Diencephalon (tissue), 1 donor: ENCODE measurements around the gene TRIM75. TPM values are rescaled to one million over a fixed set of nuclear protein-coding genes. Genes with fewer than 3 reads are reported as not detected.

Experiments used
- small RNA-seq: library from RNA; depleted of rRNA; stranded (forward); fragments of <200 nt; gene quantifications from one replicate; pipeline ENCODE3, GENCODE V24; 2014
- total RNA-seq: library from RNA; depleted of rRNA; stranded (reverse); fragments of >200 nt; gene quantifications from one replicate; pipeline ENCODE4 v1.2.3, GENCODE V29; 2014

Gene TRIM75
- total RNA-seq, result not detected

DNA sequence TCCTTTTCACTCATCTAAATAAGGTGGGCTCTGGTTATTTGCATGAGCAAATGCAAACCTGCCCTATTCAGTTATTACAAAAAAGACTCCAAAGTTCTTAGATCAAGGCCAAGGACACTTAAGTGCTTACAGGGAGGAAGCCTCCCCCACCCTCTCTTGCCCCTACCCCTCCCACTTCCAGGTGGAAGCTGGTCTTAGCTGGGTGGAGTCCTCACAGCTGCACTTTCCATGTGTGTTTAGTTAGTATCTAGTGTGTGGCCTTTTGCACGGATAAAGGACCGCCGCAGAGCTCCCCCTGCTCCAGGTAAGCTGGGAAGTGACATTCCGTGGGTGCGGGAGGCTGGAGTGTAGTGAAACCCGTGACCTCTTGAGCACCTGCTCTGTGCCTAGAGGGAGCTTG lies at the start of gene TRIM75:
TSS of gene TRIM75 (plus strand) at position 222 of the 400 bp plus-strand sequence. CDS start 5,282 bp downstream, outside the sequence.

DNA sequence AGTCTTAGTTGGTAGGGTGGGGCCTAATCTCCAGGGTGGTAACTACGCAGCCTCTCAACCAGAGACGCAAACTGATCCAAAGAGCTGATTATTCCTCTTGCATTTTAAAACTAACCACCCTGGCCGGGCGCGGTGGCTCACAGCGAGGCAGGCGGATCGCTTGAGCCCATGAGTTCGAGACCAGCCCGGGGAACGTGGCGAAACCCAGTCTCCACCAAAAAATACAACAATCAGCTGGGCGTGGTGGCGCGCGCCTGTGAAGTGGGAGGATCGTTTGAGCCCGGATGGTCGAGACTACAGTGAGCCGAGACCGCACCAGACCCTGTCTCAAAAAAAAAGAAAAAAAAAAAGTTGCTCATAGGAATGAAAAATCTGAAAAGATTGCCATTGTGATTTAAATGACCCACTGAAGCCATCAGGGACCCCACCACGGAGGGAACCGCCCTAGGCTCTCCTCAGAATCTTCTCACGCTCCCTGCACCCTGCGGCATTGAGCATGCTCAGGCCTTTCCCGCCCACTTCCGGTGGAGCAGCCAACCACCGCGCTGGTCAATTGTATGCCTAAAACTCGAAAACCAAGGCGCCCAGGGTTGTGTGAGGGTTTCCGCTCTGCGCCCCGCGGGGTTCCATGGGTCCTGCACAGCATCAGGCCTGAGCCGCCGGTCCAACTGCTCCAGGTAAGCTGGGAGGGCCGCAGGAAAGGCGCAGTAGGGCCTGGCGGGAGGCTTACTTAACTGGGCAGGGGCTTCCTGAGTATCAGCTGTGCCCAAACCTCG lies 22.0 kb upstream of the TRIM75 start, which contains the start of gene TRIM60:
TSS of gene TRIM60 (plus strand) at position 564 of the 776 bp plus-strand sequence. CDS start 8,074 bp downstream, outside the sequence.

Small RNAs within 50 kb of the gene (small RNA-seq; reads per million reads assigned to genes)
- gene AC106872.12, result not detected

Other genes starting within 250 kb of the TRIM75 start
- gene APELA, start 176.7 kb upstream of the TRIM75 start, total RNA-seq, result not detected
- gene TRIM61, start 76.2 kb upstream of the TRIM75 start, total RNA-seq, result 3.2 TPM
- gene TRIM60, start 21.9 kb upstream of the TRIM75 start, total RNA-seq, result not detected
- gene TMEM192, start 59.0 kb downstream of the TRIM75 start, total RNA-seq, result 8.5 TPM
- 69.7 TPM for gene KLHL2, start 153.7 kb downstream of the TRIM75 start, total RNA-seq